ENCODE measurements around the gene PDE11A. TPM values are rescaled to one million over a fixed set of nuclear protein-coding genes. Genes with fewer than 3 reads are reported as not detected.
"Not testable (repeated sequence)": the region's sequence is repeated elsewhere in the genome, so short reads cannot be mapped to it uniquely, and the experiment has no call there.

The PDE11A gene
- total and polyA plus RNA-seq, 4 donors = 0.11 to 1.3 (median 0.25) TPM; not detected in 1

DNA sequence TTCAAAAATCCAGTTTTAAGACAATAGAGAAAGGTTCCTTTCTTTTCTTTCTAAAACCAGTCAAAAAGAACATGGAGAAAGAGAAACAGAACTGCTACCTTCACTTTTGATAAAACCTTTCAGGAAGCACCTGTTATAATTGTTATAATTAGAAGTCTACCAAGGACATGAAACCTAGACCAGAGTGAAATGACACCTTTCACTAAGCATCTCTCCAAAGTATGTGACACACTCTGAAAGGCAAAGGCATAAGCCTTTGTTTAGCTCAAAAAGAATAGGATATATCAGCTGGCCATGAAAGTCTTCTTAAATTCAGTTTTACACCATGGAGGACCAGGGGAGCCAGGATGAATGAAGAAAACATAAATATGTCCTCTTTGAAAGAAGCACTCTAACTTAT, 20.9 kb upstream of the PDE11A start:
- DNase-seq (no peak), ATAC-seq (ENCODE audit: insufficient read depth, low FRiP score) (no peak)
- Histone ChIP-seq H3K27ac (ENCODE audit: low read depth in 1 of 2, low read length in 1 of 2) (no peak overlapping the region), H3K9me3 (ENCODE audit: control insufficient read depth in 4 of 4, insufficient read depth in 3 of 4, low read length in 3 of 4) (no peaks in the 10 kb centered on the region), H3K36me3 (ENCODE audit: control insufficient read depth in 4 of 4, insufficient read depth in 4 of 4, low read length in 4 of 4) (no peaks in the 10 kb centered on the region), H3K4me1 (ENCODE audit: control insufficient read depth in 5 of 5, insufficient read depth in 5 of 5, low read length in 5 of 5) (no peaks in the 10 kb centered on the region), H3K9ac (ENCODE audit: insufficient read depth in 1 of 2, low read length in 2 of 2) (no peak overlapping the region), H3K27me3 (ENCODE audit: control insufficient read depth in 3 of 3, insufficient read depth in 3 of 3, low read length in 2 of 3) (no peaks in the 10 kb centered on the region), H3K4me3 (no peak overlapping the region)
- TF ChIP-seq, protein P1, sequence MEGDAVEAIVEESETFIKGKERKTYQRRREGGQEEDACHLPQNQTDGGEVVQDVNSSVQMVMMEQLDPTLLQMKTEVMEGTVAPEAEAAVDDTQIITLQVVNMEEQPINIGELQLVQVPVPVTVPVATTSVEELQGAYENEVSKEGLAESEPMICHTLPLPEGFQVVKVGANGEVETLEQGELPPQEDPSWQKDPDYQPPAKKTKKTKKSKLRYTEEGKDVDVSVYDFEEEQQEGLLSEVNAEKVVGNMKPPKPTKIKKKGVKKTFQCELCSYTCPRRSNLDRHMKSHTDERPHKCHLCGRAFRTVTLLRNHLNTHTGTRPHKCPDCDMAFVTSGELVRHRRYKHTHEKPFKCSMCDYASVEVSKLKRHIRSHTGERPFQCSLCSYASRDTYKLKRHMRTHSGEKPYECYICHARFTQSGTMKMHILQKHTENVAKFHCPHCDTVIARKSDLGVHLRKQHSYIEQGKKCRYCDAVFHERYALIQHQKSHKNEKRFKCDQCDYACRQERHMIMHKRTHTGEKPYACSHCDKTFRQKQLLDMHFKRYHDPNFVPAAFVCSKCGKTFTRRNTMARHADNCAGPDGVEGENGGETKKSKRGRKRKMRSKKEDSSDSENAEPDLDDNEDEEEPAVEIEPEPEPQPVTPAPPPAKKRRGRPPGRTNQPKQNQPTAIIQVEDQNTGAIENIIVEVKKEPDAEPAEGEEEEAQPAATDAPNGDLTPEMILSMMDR (IDR thresholded peaks at IDR 0.05; ENCODE audit: control extremely low read depth, extremely low read depth) = no peak

GRCh38 chr2:178088774-178089270, 16.2 kb upstream of the PDE11A start:
- no peak overlapping the region for H3K4me3 ChIP-seq
- no peaks in the 10 kb centered on the region for H3K36me3 ChIP-seq (ENCODE audit: control insufficient read depth in 4 of 4, insufficient read depth in 4 of 4, low read length in 4 of 4)
- TF ChIP-seq, protein P1 (IDR thresholded peaks at IDR 0.05; ENCODE audit: control extremely low read depth, extremely low read depth) = no peak
- no peaks in the 10 kb centered on the region for H3K9me3 ChIP-seq (ENCODE audit: control insufficient read depth in 4 of 4, insufficient read depth in 3 of 4, low read length in 3 of 4)
- H3K27ac ChIP-seq (ENCODE audit: low read depth in 1 of 2, low read length in 1 of 2) = no peak overlapping the region
- H3K27me3 ChIP-seq (ENCODE audit: control insufficient read depth in 3 of 3, insufficient read depth in 3 of 3, low read length in 2 of 3) = no peaks in the 10 kb centered on the region
- no peaks in the 10 kb centered on the region for H3K4me1 ChIP-seq (ENCODE audit: control insufficient read depth in 5 of 5, insufficient read depth in 5 of 5, low read length in 5 of 5)
- 54 to 71% methylated on average over 6 of the region's 6 CpGs for WGBS, 2 donors
- DNase-seq (no peak), ATAC-seq (ENCODE audit: insufficient read depth, low FRiP score) (no peak)
- no peak overlapping the region for H3K9ac ChIP-seq (ENCODE audit: insufficient read depth in 1 of 2, low read length in 2 of 2)

DNA sequence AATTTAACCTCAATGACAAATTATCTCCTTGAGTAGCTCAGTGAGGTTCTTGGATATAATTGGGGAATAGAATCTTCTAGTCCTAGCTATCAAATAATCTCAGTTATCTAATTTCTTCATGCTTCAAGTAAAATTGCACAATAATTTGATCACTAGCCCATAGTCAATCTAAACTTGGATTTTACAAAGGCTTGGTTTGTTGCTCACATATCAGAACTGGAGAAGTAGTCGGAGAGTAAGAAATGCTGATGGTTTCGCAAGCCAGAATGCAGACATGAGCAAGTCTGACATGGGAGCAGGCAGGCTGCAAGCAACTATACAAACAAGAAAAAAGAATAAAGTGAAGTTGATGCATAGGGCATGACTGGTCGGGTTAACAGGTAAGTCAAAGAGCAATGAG, 11.7 kb upstream of the PDE11A start:
- TF ChIP-seq, protein P1 (IDR thresholded peaks at IDR 0.05; ENCODE audit: control extremely low read depth, extremely low read depth) = no peak
- no peak overlapping the region for H3K4me3 ChIP-seq
- H3K9me3 ChIP-seq (ENCODE audit: control insufficient read depth in 4 of 4, insufficient read depth in 3 of 4, low read length in 3 of 4) = no peaks in the 10 kb centered on the region
- DNase-seq (no peak), ATAC-seq (ENCODE audit: insufficient read depth, low FRiP score) (no peak)
- no peak overlapping the region for H3K9ac ChIP-seq (ENCODE audit: insufficient read depth in 1 of 2, low read length in 2 of 2)
- WGBS, 2 donors = 65 to 69% methylated on average over 3 of the region's 3 CpGs
- no peak overlapping the region for H3K27ac ChIP-seq (ENCODE audit: low read depth in 1 of 2, low read length in 1 of 2)
- H3K36me3 ChIP-seq (ENCODE audit: control insufficient read depth in 4 of 4, insufficient read depth in 4 of 4, low read length in 4 of 4) = no peaks in the 10 kb centered on the region
- no peaks in the 10 kb centered on the region for H3K27me3 ChIP-seq (ENCODE audit: control insufficient read depth in 3 of 3, insufficient read depth in 3 of 3, low read length in 2 of 3)
- no peaks in the 10 kb centered on the region for H3K4me1 ChIP-seq (ENCODE audit: control insufficient read depth in 5 of 5, insufficient read depth in 5 of 5, low read length in 5 of 5)

DNA sequence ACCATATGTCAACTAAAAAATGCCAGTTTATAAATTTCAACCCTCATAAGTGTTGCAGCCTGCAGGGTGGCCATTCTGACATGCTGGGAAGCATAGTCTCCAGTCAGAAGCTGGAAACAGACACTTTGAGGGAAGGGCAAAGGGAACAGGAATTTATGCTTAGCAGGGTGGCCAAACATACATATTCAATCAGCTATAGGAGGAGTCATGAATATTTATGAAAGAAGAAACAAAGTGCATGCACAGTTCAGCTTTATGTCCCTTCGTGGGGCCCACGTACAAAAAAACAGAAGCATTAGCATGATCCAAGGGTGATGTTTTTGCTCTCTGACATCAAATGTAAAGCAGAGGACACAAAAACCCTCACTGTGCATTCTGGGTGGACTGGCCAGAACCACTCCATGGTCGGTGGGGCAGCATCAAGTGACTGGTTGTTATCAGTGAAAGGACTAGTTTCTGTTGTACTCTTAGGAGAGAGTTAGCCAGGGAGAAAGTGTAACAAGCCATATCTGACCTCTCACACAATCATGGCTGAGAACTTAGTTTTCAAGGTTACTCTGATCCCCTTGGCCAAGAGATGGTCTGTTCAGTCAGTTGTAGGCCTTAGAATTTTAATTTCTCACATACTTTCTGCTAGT, 9.9 kb upstream of the PDE11A start:
- Histone ChIP-seq H3K27ac (ENCODE audit: low read depth in 1 of 2, low read length in 1 of 2) (no peak overlapping the region), H3K4me1 (ENCODE audit: control insufficient read depth in 5 of 5, insufficient read depth in 5 of 5, low read length in 5 of 5) (no peaks in the 10 kb centered on the region), H3K36me3 (ENCODE audit: control insufficient read depth in 4 of 4, insufficient read depth in 4 of 4, low read length in 4 of 4) (no peaks in the 10 kb centered on the region), H3K4me3 (no peak overlapping the region), H3K9me3 (ENCODE audit: control insufficient read depth in 4 of 4, insufficient read depth in 3 of 4, low read length in 3 of 4) (peaks cover 0 to 2% (median 0%) of the 10 kb centered on the region in 4 donors), H3K9ac (ENCODE audit: insufficient read depth in 1 of 2, low read length in 2 of 2) (no peak overlapping the region), H3K27me3 (ENCODE audit: control insufficient read depth in 3 of 3, insufficient read depth in 3 of 3, low read length in 2 of 3) (no peaks in the 10 kb centered on the region)
- DNase-seq (no peak), ATAC-seq (ENCODE audit: insufficient read depth, low FRiP score) (no peak)
- 76 to 88% methylated on average over 3 of the region's 3 CpGs for WGBS, 2 donors
- TF ChIP-seq, protein P1 (IDR thresholded peaks at IDR 0.05; ENCODE audit: control extremely low read depth, extremely low read depth) = no peak

GRCh38 chr2:178079279-178079678, 6.7 kb upstream of the PDE11A start:
- not testable (repeated sequence) for H3K36me3 ChIP-seq (ENCODE audit: control insufficient read depth in 4 of 4, insufficient read depth in 4 of 4, low read length in 4 of 4); H3K27me3 ChIP-seq (ENCODE audit: control insufficient read depth in 3 of 3, insufficient read depth in 3 of 3, low read length in 2 of 3); H3K4me3 ChIP-seq; DNase-seq; H3K27ac ChIP-seq (ENCODE audit: low read depth in 1 of 2, low read length in 1 of 2); H3K9ac ChIP-seq (ENCODE audit: insufficient read depth in 1 of 2, low read length in 2 of 2); H3K4me1 ChIP-seq (ENCODE audit: control insufficient read depth in 5 of 5, insufficient read depth in 5 of 5, low read length in 5 of 5); H3K9me3 ChIP-seq (ENCODE audit: control insufficient read depth in 4 of 4, insufficient read depth in 3 of 4, low read length in 3 of 4); ATAC-seq (ENCODE audit: insufficient read depth, low FRiP score)
- WGBS, 2 donors = 88 to 93% methylated on average over 3 of the region's 3 CpGs

Measured in lung (tissue), 12 donors.